Measurements from ENCODE around the gene RFPL1. TPM values are rescaled to one million over a fixed set of nuclear protein-coding genes. Genes with fewer than 3 reads are reported as not detected.

RFPL1 gene
- polyA plus RNA-seq, 1 donor from 2014 or later = not detected

- Histone ChIP-seq H3K9me3 (ENCODE audit: low read length) (no peaks in the 10 kb centered on the region), H4K20me1 (ENCODE audit: insufficient read depth) (no peaks in the 10 kb centered on the region), H3K36me3 (ENCODE audit: insufficient read depth, low read length) (no peaks in the 10 kb centered on the region), H3K27ac (ENCODE audit: low read length) (peak overlapping the region; percentile 12), H3K9ac (ENCODE audit: low read length) (no peak overlapping the region), H3F3A (ENCODE audit: insufficient read depth, low read length, poor library complexity, severe bottlenecking) (no peaks in the 10 kb centered on the region), H3K4me3 (ENCODE audit: low read length) (no peak overlapping the region), H3K27me3 (ENCODE audit: insufficient read depth, low read depth, low read length) (no peaks in the 10 kb centered on the region), H3K4me2 (ENCODE audit: low read length) (no peak overlapping the region), H3K9me2 (ENCODE audit: insufficient read depth, low read length) (no peaks in the 10 kb centered on the region), H2AFZ (ENCODE audit: low read depth, low read length) (no peak overlapping the region), H3K79me2 (replicated peaks; ENCODE audit: insufficient read depth, low read length) (no peaks in the 10 kb centered on the region)
- TF ChIP-seq MXI1 (conservative IDR thresholded peaks at IDR 0.05; ENCODE audit: poor library complexity, severe bottlenecking) (peak; percentile 22), CTCF (IDR thresholded peaks at IDR 0.05; ENCODE audit: poor library complexity, severe bottlenecking) (peak; percentile 98), RAD21 (conservative IDR thresholded peaks at IDR 0.05) (peak; percentile 96), TAF1 (IDR thresholded peaks at IDR 0.05; ENCODE audit: low read depth) (no peak), SMC3 (conservative IDR thresholded peaks at IDR 0.05; ENCODE audit: poor library complexity) (peak; percentile 94)
These were observed 43.3 kb upstream of the RFPL1 start for GRCh38 chr22:29394931-29395581.

GRCh38 chr22:29396126-29396525 lies 42.3 kb upstream of the RFPL1 start:
- H4K20me1 ChIP-seq (ENCODE audit: insufficient read depth) = no peaks in the 10 kb centered on the region
- no peak for TF ChIP-seq CTCF (IDR thresholded peaks at IDR 0.05; ENCODE audit: poor library complexity, severe bottlenecking)
- TF ChIP-seq REST (IDR thresholded peaks at IDR 0.05; ENCODE audit: borderline replicate concordance) = no peak
- no peak for TF ChIP-seq EZH2 (IDR thresholded peaks at IDR 0.05; ENCODE audit: borderline replicate concordance, insufficient read depth, low read length, poor library complexity, severe bottlenecking)
- TF ChIP-seq TAF1 (IDR thresholded peaks at IDR 0.05; ENCODE audit: low read depth) = no peak
- TF ChIP-seq RAD21 (conservative IDR thresholded peaks at IDR 0.05) = no peak
- no peak for TF ChIP-seq EP300 (conservative IDR thresholded peaks at IDR 0.05; ENCODE audit: poor library complexity, severe bottlenecking)
- TF ChIP-seq POLR2AphosphoS5 (IDR thresholded peaks at IDR 0.05) = no peak
- TF ChIP-seq SMC3 (conservative IDR thresholded peaks at IDR 0.05; ENCODE audit: poor library complexity) = no peak
- no peak for TF ChIP-seq MXI1 (conservative IDR thresholded peaks at IDR 0.05; ENCODE audit: poor library complexity, severe bottlenecking)
- H3K36me3 ChIP-seq (ENCODE audit: insufficient read depth, low read length) = no peaks in the 10 kb centered on the region
- H2AFZ ChIP-seq (ENCODE audit: low read depth, low read length) = no peak overlapping the region
- H3K79me2 ChIP-seq (replicated peaks; ENCODE audit: insufficient read depth, low read length) = no peaks in the 10 kb centered on the region
- no peak overlapping the region for H3K9ac ChIP-seq (ENCODE audit: low read length)
- no peak overlapping the region for H3K4me2 ChIP-seq (ENCODE audit: low read length)
- no peaks in the 10 kb centered on the region for H3K9me3 ChIP-seq (ENCODE audit: low read length)
- no peak overlapping the region for H3K27ac ChIP-seq (ENCODE audit: low read length)
- no peaks in the 10 kb centered on the region for H3K9me2 ChIP-seq (ENCODE audit: insufficient read depth, low read length)
- no peaks in the 10 kb centered on the region for H3F3A ChIP-seq (ENCODE audit: insufficient read depth, low read length, poor library complexity, severe bottlenecking)
- H3K4me3 ChIP-seq (ENCODE audit: low read length) = no peak overlapping the region
- no peaks in the 10 kb centered on the region for H3K27me3 ChIP-seq (ENCODE audit: insufficient read depth, low read depth, low read length)
